NCI-H2171 (cell line): Measurements from ENCODE around the gene KCTD16.
A peak's percentile ranks its signal among the peaks of the same experiment; 100 is the strongest.

Source experiments
- DNase-seq: peaks from one replicate; lab custom pipeline; 2025; lab: John Stamatoyannopoulos, UW

Gene KCTD16

GRCh38 chr5:144209361-144209760 lies 38.7 kb downstream of the KCTD16 start:
- DNase-seq, result peak; percentile 51

DNA sequence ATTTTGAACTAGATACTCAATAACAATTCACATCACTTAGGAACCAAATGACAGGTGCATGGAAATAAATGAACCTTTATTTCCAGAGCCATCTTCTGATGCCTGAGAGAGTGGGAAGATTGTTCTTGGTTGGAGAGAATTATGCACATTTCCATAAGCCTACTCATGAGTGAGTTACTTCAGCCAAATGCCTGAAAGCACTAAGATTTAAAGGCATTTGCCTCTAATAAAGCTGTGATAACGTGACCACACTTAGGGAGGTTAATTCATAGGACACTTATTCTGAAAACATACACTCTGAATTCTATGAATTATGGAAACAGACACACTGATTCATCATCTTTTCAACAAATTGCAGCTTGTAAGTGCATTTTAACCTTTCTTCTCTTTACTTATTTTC lies 40.0 kb downstream of the KCTD16 start:
- no peak for DNase-seq

- no peak for DNase-seq
These were observed 49.2 kb downstream of the KCTD16 start for GRCh38 chr5:144219869-144220268.

DNA sequence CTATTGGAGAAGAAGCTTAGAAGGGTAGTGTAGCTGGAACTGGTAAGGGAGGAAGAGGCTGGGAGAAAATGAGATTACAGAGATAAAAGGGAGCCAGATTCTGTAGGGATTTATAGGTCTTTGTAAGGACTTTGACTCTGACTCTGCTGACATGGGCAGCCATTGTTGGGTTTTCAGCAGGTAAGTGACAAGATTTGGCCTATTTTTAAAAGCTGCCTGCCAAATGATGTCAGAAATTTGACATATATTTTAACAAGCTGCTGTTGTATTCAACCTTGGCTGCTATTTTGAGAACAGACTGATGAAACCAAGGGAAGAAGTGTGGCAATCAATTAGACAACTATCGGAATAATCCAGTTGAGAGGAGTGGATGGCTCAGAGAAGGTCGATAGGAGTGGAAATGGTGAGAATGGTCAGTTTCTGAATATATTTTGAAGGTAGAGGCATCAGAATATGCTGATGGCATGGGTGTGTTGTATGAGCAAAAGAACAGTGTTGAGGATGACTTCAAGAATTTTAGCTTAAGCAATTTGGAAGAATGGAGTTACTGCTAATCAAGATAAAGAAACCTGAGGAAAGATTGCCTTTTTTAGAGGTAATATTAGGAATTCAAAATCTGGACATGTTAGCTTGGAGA lies 56.8 kb downstream of the KCTD16 start:
- no peak for DNase-seq

GRCh38 chr5:144230806-144231205 lies 60.1 kb downstream of the KCTD16 start:
- no peak for DNase-seq

DNA sequence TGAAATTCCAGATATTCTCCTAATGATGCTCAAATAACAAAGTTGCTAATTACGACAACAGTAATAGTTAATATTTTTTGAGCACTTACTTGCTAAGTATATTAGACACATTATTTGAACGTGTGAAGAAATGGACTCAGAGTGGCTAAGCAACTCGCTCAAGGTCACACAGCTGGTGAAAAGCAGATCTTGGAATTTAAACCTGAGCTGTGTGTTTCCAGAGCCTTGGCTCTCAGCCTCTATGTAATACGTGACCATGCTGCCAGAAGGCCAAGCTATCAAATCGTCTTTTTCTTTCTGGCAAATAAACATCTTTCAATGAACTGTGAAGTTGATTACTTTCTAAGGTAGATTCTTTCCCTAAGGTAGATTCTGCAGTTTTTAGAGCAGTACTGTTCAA lies 61.6 kb downstream of the KCTD16 start:
- no peak for DNase-seq

DNA sequence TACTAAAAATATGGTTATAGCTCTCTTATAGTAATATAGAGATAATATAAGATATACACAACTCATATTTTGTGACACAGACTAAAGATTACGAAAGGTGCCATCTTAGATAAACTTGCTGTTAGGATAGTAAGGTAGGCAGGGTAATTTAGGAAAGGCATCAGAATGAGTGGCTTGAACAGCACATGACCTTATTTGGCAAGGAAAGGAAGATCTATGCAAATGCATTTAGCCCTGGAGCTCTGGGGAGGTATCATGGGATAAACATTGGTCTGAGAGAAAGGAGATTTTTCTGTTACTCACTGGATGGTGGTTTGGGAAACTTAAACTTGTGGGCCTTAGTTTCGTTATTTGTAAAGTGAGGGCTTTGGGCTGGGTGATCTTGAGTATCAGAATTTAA lies 65.8 kb downstream of the KCTD16 start:
- DNase-seq, result no peak

DNA sequence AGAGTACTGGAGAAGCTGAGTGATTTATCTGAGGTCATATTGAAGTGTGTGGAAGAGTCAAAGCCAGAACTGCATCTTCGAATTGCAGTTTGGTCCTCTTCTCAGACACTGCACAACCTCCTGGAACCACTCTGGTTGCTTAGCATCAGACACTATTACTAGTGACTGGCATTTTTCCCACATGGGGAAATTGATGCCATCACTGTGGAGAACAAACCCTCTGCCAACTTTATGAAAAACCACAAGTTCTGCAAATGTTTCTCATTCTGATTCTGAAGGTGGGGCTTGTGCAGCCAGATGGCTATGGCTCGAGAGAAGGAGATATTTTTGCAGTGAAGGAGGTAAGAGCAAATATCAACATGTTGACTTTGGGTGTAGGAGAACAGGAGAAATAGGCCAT lies 67.2 kb downstream of the KCTD16 start:
- DNase-seq, result no peak

DNA sequence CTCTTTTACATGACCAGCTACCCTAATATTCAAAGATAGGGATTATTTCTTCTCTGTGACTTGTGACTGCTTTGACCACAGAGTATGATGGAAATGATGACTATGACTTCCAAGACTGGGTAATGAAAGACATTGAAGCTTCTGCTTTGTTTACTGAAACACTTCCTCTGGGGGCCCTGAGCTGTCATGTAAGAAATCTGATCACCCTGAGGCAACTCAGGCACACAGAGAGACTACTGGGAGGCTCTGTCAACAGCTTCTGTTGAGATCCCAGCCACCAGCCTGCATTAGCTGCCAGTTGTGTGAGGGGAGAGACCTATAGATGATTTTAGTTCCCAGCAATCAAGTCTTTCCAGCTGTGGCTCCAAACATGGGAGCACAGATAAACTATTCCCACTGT lies 76.5 kb downstream of the KCTD16 start:
- peak; percentile 25 for DNase-seq

DNA sequence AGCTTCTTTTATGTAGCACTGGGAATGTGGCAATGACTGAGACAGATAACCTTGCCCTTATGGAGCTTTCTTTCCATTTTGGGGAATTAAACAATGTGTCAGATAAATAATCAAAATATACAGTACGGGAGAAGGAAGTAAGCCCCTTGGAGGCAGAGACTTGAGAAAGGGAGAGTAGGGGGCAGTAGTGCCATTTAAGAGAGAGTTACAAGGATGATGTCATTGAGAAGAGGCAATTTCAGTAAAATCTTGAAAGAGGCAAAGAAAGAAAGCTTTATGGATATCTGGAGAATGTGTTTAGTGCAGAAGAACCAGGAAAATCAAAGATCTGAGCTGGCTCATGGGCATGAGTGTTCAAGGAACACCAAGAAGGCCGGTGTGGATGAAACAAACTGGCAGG lies 77.3 kb downstream of the KCTD16 start:
- no peak for DNase-seq

GRCh38 chr5:144249755-144250464 lies 79.2 kb downstream of the KCTD16 start:
- no peak for DNase-seq

GRCh38 chr5:144254552-144254951 lies 83.9 kb downstream of the KCTD16 start:
- DNase-seq, result no peak

GRCh38 chr5:144260121-144260520 lies 89.4 kb downstream of the KCTD16 start:
- DNase-seq, result no peak

DNA sequence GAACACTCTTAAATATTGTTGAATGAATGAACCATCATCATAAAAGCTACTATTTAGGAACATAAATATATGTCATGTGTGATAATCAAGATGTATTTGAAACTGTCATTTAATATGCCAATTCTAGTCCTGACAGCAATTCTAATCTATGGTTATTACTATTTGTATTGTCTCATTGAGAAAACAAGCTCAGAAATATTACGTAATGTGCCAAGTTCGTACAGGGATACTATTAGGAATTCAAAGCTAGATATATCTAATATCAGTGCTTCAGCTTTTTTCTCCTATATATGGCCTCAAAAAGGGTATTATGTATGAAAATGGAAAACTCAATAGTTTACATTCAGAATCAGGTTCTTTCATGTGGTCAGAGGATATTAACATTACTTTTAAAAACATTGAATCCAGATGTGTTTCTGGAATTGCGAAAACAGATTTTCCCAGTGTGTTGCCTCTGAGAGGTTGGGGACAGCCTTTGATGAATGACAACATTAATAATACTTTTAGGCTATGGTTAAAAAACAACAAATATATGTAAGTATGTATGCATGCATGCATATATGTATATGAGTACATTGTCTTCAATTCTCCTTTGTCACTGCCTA lies 95.1 kb downstream of the KCTD16 start:
- DNase-seq, result no peak

DNA sequence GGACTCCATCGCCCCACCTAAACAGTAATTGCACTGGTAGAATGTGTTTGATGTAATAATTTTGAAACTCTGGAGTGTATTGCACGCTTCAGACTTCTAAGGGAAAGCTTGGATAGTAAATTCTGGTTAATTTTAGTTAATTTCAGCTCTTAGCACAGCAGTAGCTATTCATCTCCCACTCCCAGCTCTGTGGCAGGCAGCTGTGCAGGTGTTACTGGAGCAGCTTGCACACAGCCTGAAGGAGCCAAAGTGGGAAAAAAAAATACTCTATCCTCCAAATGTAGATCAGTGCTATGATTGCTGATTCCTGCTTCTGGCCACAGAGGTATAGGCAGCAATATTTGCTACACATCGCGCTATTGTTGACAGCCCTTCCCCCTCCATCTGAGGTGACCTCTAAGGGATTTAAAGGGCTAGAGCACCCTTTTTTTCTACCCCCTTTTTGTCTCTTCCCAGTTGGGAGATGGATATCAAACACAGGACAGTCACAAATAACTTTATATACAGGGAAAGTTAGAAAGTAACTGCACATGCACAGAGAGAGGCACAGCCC lies 97.4 kb downstream of the KCTD16 start:
- no peak for DNase-seq

DNA sequence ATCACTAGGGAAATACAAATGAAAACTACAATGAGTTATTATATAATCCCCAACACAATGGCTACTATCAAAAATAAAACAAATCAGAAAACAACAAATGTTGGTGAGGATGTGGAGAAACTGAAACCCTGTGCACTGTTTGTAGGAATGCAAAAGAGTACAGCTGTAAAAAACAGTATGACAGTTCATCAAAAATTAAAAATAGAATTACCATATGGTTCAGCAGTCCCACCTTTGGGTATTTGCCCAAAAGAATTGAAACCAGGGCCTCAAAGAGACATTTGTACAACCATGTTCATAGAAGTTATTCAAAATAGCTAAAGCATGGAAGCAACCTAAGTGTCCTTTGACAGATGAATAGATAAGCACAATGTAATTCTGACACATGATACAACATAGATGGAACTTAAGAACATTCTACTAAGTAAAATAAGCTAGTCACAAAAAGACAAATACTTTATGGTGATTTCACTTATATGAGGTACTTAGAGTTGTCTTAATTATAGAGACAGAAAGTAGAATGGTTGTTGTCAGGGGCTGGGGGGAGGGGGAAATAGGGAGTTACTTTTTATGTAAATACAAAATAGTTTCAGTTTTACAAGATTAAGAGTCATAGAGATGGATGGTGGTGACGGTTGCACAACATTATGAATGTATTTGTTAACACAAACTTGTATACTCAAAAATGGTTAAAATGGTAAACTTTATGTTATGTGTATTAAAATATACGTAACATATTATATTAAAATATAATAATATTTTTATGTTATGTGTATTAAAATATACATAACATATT lies 102.8 kb downstream of the KCTD16 start:
- DNase-seq, result no peak

DNA sequence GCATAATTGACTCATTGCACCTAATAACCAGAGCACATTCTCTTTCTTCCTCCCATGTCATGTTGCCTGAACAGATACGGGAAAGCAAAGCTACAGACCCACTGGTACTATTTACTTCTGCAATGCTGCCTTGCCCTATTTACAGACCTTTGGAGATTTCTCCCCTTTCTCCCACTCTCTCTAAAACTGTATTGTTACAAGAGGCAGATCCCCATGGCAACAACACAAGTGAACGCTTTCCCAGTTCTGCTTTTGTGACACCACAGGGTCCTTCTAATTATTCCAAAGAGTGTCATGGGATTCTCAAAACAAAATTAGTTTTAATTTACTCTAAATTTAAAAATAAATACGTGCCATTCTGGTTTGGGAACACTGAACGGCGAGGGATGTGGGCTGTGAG lies 104.7 kb downstream of the KCTD16 start:
- no peak for DNase-seq

- no peak for DNase-seq
These were observed 105.6 kb downstream of the KCTD16 start for GRCh38 chr5:144276034-144276822.

DNA sequence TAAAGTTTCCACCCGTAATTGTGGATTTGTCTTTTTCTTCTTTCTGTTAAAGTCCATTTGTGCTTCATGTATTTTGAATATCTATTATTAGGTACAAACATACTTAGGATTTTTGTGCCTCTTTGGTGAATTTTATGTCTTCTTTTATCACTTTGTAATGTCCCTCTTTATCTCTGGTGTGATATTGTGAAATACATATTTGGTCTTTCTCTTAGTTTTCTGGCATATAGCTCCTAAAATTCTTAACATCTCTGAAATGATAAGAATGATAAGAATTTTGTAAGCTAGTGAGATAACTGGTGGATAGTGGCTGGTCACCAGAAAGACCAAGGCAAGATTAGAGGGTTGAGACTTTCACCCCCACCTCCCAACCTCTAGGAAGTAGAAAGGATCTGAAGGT lies 111.1 kb downstream of the KCTD16 start:
- DNase-seq, result no peak

GRCh38 chr5:144284036-144284435 lies 113.4 kb downstream of the KCTD16 start:
- no peak for DNase-seq

GRCh38 chr5:144284931-144285502 lies 114.3 kb downstream of the KCTD16 start:
- DNase-seq, result no peak
